Breast epithelium (tissue), 3 donors: ENCODE measurements around the gene IVD.

Experiments used
- CTCF ChIP-seq, 3 donors: fragments of 450-650 bp; IDR thresholded peaks; one replicate each; pipeline ENCODE4 v1.5.1; 2016 to 2017; ENCODE audit warnings: antibody characterized with exemption in 3 of 3, mild to moderate bottlenecking in 3 of 3, moderate library complexity in 3 of 3
- POLR2A ChIP-seq: fragments of 450-650 bp; IDR thresholded peaks from one replicate; pipeline ENCODE4 v1.6.1; 2016; ENCODE audit warnings: antibody characterized with exemption, mild to moderate bottlenecking, moderate library complexity
- POLR2AphosphoS5 ChIP-seq, 3 donors: sonication (generic); formaldehyde crosslinking; IDR thresholded peaks; one replicate each; pipeline ENCODE4 v1.6.1; 2017; ENCODE audit warnings: antibody characterized with exemption in 3 of 3

- TF ChIP-seq CTCF (IDR thresholded peaks at IDR 0.05) (no peak), POLR2AphosphoS5 (IDR thresholded peaks at IDR 0.05) (no peak), POLR2A (no peak)
Observed at GRCh38 chr15:40456738-40457137, 51.1 kb downstream of the IVD start.
